NOMO-1 (cell line): ENCODE measurements around the gene CEP57L1.
"Not testable (repeated sequence)": the region's sequence is repeated elsewhere in the genome, so short reads cannot be mapped to it uniquely, and the experiment has no call there.

Experiments
- DNase-seq, 2 experiments: peaks; one replicate each; lab custom pipeline; 2025; ENCODE audit not compliant: unreplicated experiment in 2 of 2; lab: John Stamatoyannopoulos, UW

The CEP57L1 gene

DNA sequence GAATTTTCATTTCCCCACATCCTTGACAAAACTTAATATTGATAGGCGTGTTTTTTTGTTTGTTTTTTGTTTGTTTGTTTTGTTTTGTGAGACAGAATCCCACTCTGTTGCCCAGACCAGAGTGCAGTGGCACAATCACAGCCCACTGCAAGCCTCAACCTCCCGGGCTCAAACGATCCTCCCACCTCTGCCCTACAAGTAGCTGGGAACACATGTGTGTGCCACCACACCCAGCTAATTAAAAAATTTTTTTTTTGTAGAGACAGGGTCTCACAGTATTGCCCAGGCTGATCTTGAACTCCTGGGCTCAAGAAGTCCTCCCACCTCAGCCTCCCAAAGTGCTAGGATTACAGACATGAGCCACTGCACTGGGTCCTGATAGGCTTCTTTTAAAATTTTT lies 9.2 kb downstream of the CEP57L1 start:
- no peak for DNase-seq

DNA sequence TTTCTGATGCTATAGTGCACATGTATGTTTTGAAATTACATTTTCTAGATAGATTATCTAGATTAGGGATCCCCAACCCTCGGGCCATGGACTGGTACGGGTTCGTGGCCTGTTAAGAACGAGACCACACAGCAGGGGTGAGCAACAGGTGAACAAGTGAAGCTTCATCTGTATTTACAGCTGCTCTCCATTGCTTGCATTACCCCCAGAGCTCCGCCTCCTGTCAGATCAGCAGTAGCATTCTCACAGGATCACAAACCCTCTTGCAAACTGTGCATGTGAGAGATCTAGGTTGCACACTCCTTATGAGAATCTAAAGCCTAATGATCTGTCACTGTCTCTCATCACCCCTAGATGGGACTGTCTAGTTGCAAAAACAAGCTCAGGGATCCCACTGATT lies 10.4 kb downstream of the CEP57L1 start:
- DNase-seq = no peak

DNA sequence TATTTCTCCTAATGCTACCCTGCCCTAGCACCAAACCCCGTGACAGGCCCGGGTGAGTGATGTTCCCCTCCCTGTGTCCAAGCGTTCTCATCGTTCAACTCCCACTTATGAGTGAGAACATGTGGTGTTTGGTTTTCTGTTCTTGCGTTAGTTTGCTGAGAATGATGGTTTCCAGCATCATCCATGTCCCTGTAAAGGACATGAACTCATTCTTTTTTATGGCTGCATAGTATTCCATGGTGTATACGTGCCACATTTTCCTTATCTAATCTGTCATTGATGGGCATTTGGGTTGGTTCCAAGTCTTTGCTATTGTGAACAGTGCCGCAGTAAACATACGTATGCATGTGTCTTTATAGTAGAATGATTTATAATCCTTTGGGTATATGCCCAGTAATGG lies 14.4 kb downstream of the CEP57L1 start:
- DNase-seq = not testable (repeated sequence)

DNA sequence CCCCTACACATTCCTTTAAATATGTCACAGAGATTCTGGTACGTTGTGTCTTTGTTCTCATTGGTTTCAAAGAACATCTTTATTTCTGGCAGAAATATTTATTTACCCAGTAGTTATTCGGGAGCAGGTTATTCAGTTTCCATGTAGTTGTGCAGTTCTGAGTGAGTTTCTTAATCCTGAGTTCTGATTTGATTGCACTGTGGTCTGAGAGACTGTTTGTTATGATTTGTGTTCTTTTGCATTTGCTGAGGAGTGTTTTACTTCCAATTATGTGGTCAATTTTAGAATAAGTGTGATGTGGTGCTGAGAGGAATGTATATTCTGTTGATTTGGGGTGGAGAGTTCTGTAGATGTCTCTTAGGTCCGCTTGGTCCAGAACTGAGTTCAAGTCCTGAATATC lies 17.4 kb downstream of the CEP57L1 start:
- not testable (repeated sequence) for DNase-seq

DNA sequence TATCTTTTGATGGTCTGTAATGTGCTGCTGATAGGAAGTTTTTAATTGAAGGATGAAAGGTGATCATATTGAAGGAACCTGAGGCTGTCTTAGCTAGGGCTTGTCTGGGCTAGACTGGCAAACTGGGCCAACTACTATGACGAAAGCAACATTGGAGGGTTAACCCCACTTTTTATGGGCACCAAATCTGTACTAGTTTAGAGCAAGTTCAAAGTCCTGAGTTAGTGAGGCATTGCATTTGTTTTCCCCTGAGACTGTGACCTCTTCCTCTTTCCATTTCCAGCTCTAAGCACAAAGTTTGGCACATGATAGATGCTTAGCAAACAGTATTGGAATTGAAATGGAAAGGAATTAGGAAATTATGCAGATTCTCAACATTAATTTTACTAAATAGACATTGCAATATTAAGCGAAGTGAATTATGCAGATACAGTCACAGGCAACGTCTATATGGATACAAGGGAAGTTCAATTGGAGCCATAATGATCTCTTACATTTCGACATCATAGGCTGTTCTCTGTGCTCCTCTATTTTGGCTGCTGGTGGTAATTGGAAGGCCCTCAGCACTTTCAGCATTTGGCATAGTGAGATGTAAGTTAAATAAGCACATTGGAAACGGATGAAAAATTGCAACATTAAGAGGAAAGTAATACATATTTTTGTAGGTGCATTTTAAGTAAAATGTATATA lies 22.2 kb downstream of the CEP57L1 start:
- DNase-seq = peak; percentile 81 to 91

DNA sequence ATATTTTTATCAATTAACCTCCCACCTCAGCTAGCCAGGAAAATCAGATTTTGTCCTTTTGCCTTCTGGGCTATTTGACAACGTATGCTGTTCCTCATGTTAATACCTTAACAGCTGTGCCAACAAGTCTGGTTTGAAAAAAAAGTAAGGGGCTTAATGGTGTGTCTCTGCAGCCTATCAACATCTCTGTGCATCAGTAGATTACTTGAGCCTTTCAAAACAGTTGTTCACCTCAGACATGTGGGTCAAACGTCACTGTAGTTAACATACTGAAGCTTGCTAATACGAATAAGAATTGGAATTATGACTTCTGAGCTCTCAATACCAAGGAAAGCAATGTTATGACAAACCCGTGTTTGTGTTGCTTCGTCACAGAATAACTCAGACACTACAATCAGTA lies 23.0 kb downstream of the CEP57L1 start:
- no peak for DNase-seq

DNA sequence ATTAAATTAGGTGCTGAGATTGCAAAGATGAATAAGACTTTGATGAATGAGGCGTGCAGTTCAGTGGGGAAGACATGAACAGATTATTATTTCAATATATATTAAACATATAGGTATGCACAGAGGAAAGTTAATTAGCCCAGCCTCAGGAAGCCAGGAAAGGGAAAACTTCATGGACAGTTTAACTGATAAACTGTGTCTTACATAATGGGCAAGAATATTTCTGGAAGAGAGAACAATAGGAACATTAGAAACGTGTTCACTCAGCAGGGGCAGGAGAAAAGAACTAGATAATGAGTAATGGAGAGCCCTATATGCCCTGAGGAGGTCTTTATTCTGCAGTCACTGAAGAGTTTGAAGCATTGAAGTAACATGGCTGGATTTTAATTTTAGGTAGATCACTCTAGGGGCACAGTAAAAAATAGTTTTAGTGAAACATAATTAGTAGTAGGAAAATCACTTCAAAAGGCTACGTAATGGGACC lies 23.6 kb downstream of the CEP57L1 start:
- DNase-seq = no peak

DNA sequence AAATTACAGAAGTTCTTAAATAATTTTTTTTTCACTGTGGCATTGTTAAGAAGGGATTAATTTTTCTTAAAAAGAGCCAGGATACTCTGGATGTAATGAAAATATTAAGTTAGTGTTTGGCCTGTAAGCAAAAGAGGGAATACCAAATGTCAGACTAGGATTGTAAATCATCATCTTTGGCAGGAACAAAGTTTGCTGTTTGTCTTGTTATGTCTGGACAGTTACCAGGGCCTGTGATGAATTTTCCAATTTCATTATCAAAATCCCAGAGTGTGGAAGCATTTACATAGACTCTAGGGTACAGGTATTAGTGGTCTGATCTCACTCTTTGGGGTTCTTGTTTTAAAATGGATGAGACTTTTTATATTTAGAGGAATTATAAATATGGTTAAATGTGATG lies 26.1 kb downstream of the CEP57L1 start:
- DNase-seq = no peak

DNA sequence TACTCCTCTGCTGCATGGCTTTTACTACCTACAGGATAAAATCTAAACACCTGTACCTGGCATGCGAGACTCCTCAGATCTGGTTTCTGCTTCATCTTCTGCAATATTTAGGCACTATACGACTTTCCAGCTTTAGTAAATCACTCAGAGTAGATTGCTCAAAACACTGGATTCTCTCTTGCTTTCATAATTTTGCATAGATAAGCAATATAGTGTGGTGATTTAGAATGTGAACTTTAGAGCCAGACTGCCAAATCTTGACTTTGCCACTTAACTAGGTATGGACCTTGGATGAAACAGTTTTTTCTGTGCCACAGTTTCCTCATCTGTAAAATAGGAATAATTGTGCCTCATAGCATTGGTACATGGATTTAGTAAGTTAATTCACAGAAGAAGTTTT lies 28.9 kb downstream of the CEP57L1 start:
- DNase-seq = no peak

DNA sequence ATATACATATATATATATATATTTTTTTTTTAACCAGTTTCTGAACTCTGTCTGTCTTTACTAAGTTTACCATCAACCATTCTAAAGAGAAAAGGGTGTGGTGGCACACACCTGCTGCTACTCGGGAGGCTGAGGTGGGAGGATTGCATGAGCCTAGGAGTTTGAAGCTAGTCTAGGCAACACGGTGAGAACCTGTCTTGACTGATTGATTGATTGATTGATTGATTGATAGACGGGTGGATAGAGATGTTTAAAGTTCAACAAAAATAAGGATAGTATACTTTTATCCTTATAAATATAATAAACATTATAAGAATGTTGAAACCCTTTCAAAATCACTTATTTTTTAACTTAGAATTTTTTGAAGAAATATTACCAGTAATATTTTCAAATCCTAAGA lies 30.2 kb downstream of the CEP57L1 start:
- no peak for DNase-seq

DNA sequence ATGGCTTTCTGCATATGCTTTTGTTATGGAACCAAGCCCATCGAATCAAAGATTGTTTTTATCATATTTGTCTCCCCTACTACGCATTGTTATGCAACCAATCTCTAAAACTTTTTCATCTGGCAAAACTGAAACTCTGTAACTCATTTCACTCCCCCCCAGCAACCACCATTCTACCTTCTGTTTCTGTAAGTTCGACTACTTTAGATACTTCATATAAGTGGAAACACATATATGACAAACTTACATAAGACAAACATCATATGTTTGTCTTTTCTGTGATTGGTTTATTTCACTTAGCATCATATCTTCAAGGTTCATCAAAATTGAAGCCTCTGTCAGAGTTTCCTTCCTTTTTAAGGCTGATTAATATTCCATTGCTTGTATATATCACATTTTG lies 34.8 kb downstream of the CEP57L1 start:
- no peak for DNase-seq

DNA sequence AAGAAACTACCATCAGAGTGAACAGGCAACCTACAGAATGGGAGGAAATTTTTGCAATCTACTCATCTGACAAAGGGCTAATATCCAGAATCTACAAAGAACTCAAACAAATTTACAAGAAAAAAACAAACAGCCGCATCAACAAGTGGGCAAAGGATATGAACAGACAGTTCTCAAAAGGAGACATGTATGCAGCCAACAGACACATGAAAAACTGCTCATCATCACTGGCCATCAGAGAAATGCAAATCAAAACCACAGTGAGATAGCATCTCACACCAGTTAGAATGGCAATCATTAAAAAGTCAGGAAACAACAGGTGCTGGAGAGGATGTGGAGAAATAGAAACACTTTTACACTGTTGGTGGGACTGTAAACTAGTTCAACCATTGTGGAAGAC lies 40.3 kb downstream of the CEP57L1 start:
- DNase-seq = not testable (repeated sequence)

DNA sequence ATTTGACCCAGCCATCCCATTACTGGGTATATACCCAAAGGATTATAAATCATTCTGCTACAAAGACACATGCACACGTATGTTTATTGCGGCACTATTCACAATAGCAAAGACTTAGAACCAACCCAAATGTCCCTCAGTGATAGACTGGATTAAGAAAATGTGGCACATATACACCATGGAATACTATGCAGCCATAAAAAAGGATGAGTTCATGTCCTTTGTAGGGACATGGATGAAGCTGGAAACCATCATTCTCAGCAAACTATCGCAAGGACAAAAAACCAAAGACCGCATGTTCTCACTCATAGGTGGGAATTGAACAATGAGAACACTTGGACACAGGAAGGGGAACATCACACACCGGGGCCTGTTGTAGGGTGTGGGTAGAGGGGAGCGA lies 40.7 kb downstream of the CEP57L1 start:
- not testable (repeated sequence) for DNase-seq

DNA sequence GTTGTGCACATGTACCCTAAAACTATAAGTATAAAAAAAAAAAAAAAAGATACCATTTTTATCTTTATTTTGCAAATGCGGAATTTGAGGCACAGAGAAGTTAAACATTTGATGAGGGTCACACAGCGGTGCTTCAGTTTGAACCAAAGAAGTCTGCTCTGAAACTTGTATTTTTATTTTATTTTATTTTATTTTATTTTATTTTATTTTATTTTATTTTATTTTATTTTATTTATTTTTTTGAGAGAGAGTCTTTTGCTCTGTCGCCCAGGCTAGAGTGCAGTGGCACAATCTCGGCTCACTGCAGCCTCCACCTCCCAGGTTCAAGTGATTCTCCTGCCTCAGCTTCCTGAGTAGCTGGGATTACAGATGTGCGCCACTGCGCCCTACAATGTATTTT lies 41.2 kb downstream of the CEP57L1 start:
- DNase-seq = not testable (repeated sequence)

DNA sequence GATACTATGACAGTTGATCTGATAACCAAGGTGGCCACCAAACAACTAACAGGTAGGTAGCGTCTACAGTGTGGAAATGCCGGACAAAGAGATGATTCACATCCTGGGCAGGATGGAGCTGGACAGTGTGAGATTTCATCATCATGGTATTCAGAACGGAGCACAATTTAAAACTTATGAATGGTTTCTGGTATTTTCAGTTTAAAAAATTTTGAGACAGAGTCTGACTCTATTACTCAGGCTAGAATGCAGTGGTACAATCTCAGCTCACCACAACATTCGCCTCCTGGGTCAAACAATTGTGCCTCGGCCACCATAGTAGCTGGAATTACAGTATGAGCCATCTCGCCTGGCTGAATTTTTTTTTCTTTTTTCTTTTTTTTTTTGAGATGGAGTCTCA lies 43.8 kb downstream of the CEP57L1 start:
- no peak for DNase-seq

DNA sequence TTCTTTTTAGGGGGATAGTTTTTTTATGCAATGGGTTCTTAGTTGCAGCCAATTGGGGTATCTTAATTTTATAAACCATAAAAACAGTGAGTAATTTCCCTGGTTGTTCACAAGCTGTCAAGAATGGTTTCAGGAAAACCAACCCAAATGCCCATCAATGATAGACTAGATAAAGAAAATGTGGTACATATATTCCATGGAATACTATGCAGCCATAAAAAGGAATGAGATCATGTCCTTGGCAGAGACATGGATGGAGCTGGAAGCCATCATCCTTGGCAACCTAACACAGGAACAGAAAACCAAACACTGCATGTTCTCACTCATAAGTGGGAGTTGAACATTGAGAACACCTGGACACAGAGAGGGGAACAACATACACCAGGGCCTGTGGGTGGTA lies 46.8 kb downstream of the CEP57L1 start:
- DNase-seq = not testable (repeated sequence)

DNA sequence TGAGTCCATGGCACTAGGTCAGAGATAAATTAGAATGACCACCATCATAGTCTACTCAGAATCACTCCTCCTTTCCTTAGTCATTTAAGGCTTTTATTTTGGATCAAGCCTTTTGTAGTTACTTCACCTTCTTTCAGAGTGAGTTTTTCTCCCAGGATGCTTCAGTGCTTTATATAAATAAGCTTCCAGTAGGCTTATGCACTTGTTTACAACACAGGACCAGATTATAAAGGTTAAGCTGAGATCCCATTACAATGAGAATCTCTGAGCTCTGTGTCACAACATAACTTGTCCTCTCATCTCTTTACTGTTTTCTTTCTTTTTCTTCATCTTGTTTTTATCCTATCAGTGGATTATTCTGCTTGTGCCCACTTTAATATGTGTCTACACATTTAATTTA lies 47.9 kb downstream of the CEP57L1 start:
- no peak for DNase-seq

DNA sequence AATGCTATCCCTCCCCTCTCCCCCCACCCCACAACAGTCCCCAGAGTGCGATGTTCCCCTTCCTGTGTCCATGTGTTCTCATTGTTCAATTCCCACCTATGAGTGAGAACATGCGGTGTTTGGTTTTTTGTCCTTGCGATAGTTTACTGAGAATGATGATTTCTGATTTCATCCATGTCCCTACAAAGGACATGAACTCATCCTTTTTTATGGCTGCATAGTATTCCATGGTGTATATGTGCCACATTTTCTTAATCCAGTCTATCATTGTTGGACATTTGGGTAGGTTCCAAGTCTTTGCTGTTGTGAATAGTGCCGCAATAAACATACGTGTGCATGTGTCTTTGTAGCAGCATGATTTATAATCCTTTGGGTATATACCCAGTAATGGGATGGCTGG lies 52.9 kb downstream of the CEP57L1 start:
- not testable (repeated sequence) for DNase-seq

DNA sequence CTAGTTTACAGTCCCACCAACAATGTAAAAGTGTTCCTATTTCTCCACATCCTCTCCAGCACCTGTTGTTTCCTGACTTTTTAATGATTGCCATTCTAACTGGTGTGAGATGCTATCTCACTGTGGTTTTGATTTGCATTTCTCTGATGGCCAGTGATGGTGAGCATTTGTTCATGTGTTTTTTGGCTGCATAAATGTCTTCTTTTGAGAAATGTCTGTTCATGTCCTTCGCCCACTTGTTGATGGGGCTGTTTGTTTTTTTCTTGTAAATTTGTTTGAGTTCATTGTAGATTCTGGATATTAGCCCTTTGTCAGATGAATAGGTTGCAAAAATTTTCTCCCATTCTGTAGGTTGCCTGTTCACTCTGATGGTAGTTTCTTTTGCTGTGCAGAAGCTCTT lies 53.4 kb downstream of the CEP57L1 start:
- not testable (repeated sequence) for DNase-seq

DNA sequence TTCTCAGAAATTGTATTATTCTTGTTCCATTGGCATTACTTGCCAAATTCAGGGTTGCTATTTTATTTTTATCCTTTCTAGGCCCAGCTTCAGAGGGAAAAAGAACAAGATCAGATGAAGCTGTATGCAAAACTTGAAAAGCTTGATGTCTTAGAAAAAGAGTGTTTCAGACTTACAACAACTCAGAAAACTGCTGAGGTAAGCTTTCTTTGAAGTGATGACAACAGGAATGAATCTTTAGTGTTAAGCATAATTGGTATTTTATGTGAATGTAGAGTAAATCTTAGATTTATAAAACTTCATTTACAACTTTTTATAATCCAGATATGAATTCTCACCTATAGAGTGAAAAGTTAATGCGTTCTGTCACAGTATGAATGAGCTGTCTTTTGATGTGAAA lies 58.4 kb downstream of the CEP57L1 start:
- no peak for DNase-seq

DNA sequence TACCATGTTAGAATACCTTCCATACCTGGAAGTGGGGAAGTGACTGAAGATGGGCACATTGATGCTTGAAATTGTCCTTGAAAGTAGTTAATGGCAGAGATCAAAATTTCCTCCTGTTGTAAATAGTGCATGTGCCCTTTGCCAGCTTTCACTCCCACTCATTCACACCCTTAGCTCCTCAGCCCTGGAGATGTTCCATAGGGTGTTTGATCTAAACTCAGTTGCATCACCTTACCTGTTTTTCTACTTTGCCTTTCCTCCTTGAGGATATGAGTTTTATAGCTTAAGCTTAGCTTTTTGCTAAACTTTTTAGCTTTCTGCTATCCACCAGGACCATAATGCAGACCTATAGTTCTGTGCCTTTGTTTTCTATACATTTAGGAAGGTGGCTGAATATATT lies 69.0 kb downstream of the CEP57L1 start:
- no peak for DNase-seq

DNA sequence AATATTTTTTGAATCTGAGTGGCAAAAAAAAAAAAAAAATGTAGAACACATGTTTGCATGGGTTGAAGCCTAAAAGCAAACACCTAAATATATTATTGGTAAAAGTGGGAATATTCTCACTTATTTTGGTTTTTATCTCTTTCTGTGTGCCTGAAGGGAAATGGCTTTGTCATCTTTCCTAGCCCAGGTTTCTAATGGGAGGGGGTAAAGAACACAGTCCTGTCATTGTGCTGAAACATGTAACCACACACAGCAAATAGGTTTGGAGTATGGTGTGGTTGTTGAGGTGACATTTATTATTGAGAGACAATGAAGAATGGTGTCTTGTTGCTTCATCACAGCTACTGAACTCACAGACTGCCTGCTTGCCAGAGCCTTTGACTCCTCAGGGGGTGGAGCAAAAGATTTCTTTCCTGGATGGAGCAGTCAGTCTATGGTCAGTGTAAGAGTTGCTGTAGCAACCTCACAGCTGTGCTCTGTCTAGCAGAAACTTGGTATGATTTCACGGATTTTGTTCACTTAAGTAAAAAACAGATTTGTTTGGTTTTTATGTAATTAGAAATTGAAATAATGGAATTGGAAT lies 70.2 kb downstream of the CEP57L1 start:
- DNase-seq = no peak

DNA sequence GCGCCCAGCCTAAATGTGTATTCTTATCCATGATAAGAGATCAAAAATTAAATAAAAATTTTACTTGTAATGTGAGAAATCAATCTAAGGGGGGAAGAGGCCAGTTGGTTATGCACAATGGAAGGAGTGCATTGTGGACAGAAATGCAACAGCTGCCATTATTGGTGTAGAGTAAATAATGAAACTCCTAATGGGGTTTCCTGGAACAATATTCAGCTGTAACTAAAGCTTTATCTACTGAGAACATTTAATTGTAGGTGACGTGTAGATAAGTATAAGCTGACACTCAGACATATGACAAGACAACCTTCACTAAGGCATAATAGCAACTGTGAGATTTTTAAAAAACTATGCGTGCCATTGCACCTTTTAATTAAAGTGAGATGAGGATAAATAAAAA lies 71.4 kb downstream of the CEP57L1 start:
- no peak for DNase-seq
